K562 (cell line): Measurements from ENCODE around the gene IGF2BP3. TPM values are rescaled to one million over a fixed set of nuclear protein-coding genes. Genes with fewer than 3 reads are reported as not detected.

Experiments used
- BHLHE40 ChIP-seq: IDR thresholded peaks from 2 replicates; pipeline ENCODE4 v1.6.1; 2011; ENCODE audit warnings: low read length, improper control_type of control experiment
- CBX3 ChIP-seq, 2 experiments: IDR thresholded peaks; 1 replicate in 1 of 2; 2 replicates in 1 of 2; pipeline ENCODE4 v1.6.1; 2012; ENCODE audit warnings: inconsistent platforms in 2 of 2, low read length in 2 of 2, borderline replicate concordance in 1 of 2, control low read depth in 1 of 2
- CGGBP1 ChIP-seq: fragments of 250-450 bp; sonication (Bioruptor Pico); IDR thresholded peaks from 2 replicates; pipeline ENCODE4 v1.9.0; 2021; ENCODE audit warnings: mild to moderate bottlenecking
- CREM ChIP-seq: IDR thresholded peaks from 2 replicates; pipeline ENCODE4 v1.6.1; 2014; ENCODE audit warnings: antibody characterized with exemption, low read depth
- EGR1 ChIP-seq: fragments of 450-650 bp; conservative IDR thresholded peaks from 2 replicates; pipeline ENCODE4 v1.6.1; 2017; ENCODE audit warnings: mild to moderate bottlenecking
- EP400 ChIP-seq: fragments of 450-650 bp; IDR thresholded peaks from 2 replicates; pipeline ENCODE4 v1.6.1; 2017; ENCODE audit warnings: antibody characterized with exemption, mild to moderate bottlenecking, moderate library complexity
- HMGN3 ChIP-seq: IDR thresholded peaks from 2 replicates; pipeline ENCODE4 v1.6.1; 2011; ENCODE audit warnings: borderline replicate concordance, low read depth, mild to moderate bottlenecking, mixed read lengths, low read length; ENCODE audit not compliant: insufficient read length; ENCODE audit errors: extremely low read depth
- KDM4B ChIP-seq, 2 experiments: fragments of 450-650 bp in 1 of 2; sonication (generic) in 1 of 2; IDR thresholded peaks; 2 replicates each; pipeline ENCODE4 v1.6.1; 2016 to 2017; ENCODE audit warnings: borderline replicate concordance in 2 of 2, antibody characterized with exemption in 1 of 2, low read depth in 1 of 2, mild to moderate bottlenecking in 1 of 2
- MAZ ChIP-seq, 2 experiments: fragments of 450-650 bp in 1 of 2; sonication (generic) in 1 of 2; formaldehyde crosslinking; IDR thresholded peaks in 1 of 2; conservative IDR thresholded peaks in 1 of 2; 2 replicates each; pipeline versions ENCODE4 v1.4.0 to v1.5.0; 2020; ENCODE audit warnings: mild to moderate bottlenecking in 1 of 2, missing genetic modification reagents in 1 of 2
- PCBP2 ChIP-seq: fragments of 200-400 bp; formaldehyde crosslinking; IDR thresholded peaks from 2 replicates; pipeline ENCODE4 v1.6.1; 2018; ENCODE audit warnings: low read length, low read depth, mild to moderate bottlenecking, moderate library complexity; ENCODE audit not compliant: poor library complexity, severe bottlenecking
- PRPF4 ChIP-seq: fragments of 200-400 bp; formaldehyde crosslinking; IDR thresholded peaks from one replicate; pipeline ENCODE4 v1.6.1; 2017; ENCODE audit warnings: low read length, low read depth, mild to moderate bottlenecking; ENCODE audit not compliant: insufficient read depth, poor library complexity, severe bottlenecking
- REST ChIP-seq, 2 experiments: fragments of 450-650 bp; formaldehyde crosslinking in 1 of 2; IDR thresholded peaks; 2 replicates each; pipeline versions ENCODE4 v1.4.0 to v1.6.1; 2014 to 2020; ENCODE audit warnings: mild to moderate bottlenecking in 2 of 2, borderline replicate concordance in 1 of 2, low read depth in 1 of 2
- TEAD2 ChIP-seq: fragments of 450-650 bp; IDR thresholded peaks from 2 replicates; pipeline ENCODE4 v1.6.1; 2016; ENCODE audit warnings: missing genetic modification characterization, control low read depth, missing compliant biosample characterization
- ZFX ChIP-seq: sonication (generic); formaldehyde crosslinking; IDR thresholded peaks from 2 replicates; pipeline ENCODE4 v1.8.0; 2022; ENCODE audit warnings: mild to moderate bottlenecking, missing genetic modification reagents, moderate library complexity
- ZNF699 ChIP-seq: fragments of 250-450 bp; sonication (Bioruptor Pico); IDR thresholded peaks from 2 replicates; pipeline ENCODE4 v1.8.0; 2021; ENCODE audit warnings: mild to moderate bottlenecking, moderate library complexity; ENCODE audit not compliant: insufficient replicate concordance
- polyA plus RNA-seq, 8 experiments: library from polyadenylated mRNA; depleted of rRNA in 4 of 8; stranded (reverse) in 5 of 8; unstranded in 3 of 8; fragments of >200 nt; fragmentation: Nextera tagmentation in 2 of 8; fragmentation: Illumina TruSeq in 1 of 8; extraction: Ambion mirVana in 2 of 8; extraction: Trizol in 1 of 8; gene quantifications; 2 replicates each; pipeline versions ENCODE4 v1.2.1 to v1.2.3, GENCODE V29; 2011 to 2014; ENCODE audit warnings: inconsistent platforms in 1 of 8, missing spikeins in 1 of 8
- total RNA-seq, 7 experiments: library from RNA; depleted of rRNA in 6 of 7; stranded (reverse); fragments of >200 nt in 6 of 7; fragmentation: Illumina TruSeq in 2 of 7; extraction: Trizol in 2 of 7; gene quantifications; 2 replicates each; pipeline versions ENCODE4 v1.2.1 to v1.2.3, GENCODE V29; 2011 to 2021; ENCODE audit warnings: low replicate concordance in 1 of 7
- TF ChIP-seq, protein P1 (sequence below), 2 experiments: fragments of 450-650 bp; conservative IDR thresholded peaks; 2 replicates each; pipeline ENCODE4 v1.6.1; 2017; ENCODE audit warnings: mild to moderate bottlenecking in 2 of 2, moderate library complexity in 2 of 2

IGF2BP3 gene
- total and polyA plus RNA-seq, 9 of the 15 experiments (the other 6 are each of a cell fraction or from before 2014, with no cell fraction given): 8.4 to 88.1 (median 61.2) TPM

- TF ChIP-seq, protein P1, sequence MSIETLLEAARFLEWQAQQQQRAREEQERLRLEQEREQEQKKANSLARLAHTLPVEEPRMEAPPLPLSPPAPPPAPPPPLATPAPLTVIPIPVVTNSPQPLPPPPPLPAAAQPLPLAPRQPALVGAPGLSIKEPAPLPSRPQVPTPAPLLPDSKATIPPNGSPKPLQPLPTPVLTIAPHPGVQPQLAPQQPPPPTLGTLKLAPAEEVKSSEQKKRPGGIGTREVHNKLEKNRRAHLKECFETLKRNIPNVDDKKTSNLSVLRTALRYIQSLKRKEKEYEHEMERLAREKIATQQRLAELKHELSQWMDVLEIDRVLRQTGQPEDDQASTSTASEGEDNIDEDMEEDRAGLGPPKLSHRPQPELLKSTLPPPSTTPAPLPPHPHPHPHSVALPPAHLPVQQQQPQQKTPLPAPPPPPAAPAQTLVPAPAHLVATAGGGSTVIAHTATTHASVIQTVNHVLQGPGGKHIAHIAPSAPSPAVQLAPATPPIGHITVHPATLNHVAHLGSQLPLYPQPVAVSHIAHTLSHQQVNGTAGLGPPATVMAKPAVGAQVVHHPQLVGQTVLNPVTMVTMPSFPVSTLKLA (conservative IDR thresholded peaks at IDR 0.05): no peak; a peak in 2 of 4 replicates
- TF ChIP-seq ZFX (peak; percentile 44; the same call in 1 of the 2 replicates), EP400 (peak; percentile 27), MAZ (CRISPR knock-in tag; conservative IDR thresholded peaks at IDR 0.05 in 1 of 2, IDR thresholded peaks at IDR 0.05 in 1 of 2) (peak in 1 of 2 experiments; percentile 66; a peak in 3 of 4 replicates), CREM (peak; percentile 73), EGR1 (peak; percentile 97), CGGBP1 (CRISPR knock-in tag) (no peak), CBX3 (IDR thresholded peaks at IDR 0.05; ENCODE audit: borderline replicate concordance in 1 of 2, low read length in 2 of 2) (0 out of 3 replicates have a peak, but pooled peaks of 1 of the 2 experiments have one; percentile 4), BHLHE40 (peak; percentile 59), REST (IDR thresholded peaks at IDR 0.05; ENCODE audit: borderline replicate concordance) (no peak), REST (CRISPR knock-in tag; IDR thresholded peaks at IDR 0.05; ENCODE audit: low read depth) (0 out of 2 replicates have a peak, but pooled peaks have one; percentile 30), KDM4B (IDR thresholded peaks at IDR 0.05; ENCODE audit: borderline replicate concordance in 2 of 2, low read depth in 1 of 2) (0 out of 4 replicates have a peak, but pooled peaks of 1 of the 2 experiments have one; percentile 62), TEAD2 (no peak), HMGN3 (peak; percentile 90), PRPF4 (peak; percentile 79), ZNF699 (CRISPR knock-in tag) (no peak), PCBP2 (peak; percentile 67)
Measured at GRCh38 chr7:23471106-23471859, 992 bp upstream of the IGF2BP3 start (continued).
